HG03159 (cell line): ENCODE results near the gene LRP3.
"Not testable (repeated sequence)": the region's sequence is repeated elsewhere in the genome, so short reads cannot be mapped to it uniquely, and the experiment has no call there.

Experiments
- ATAC-seq: cut with Tn5 transposase; IDR thresholded peaks from one replicate; pipeline ENCODE4 v1.9.1; 2021; ENCODE audit warnings: mild to moderate bottlenecking, moderate library complexity; ENCODE audit not compliant: unreplicated experiment

The LRP3 gene

DNA sequence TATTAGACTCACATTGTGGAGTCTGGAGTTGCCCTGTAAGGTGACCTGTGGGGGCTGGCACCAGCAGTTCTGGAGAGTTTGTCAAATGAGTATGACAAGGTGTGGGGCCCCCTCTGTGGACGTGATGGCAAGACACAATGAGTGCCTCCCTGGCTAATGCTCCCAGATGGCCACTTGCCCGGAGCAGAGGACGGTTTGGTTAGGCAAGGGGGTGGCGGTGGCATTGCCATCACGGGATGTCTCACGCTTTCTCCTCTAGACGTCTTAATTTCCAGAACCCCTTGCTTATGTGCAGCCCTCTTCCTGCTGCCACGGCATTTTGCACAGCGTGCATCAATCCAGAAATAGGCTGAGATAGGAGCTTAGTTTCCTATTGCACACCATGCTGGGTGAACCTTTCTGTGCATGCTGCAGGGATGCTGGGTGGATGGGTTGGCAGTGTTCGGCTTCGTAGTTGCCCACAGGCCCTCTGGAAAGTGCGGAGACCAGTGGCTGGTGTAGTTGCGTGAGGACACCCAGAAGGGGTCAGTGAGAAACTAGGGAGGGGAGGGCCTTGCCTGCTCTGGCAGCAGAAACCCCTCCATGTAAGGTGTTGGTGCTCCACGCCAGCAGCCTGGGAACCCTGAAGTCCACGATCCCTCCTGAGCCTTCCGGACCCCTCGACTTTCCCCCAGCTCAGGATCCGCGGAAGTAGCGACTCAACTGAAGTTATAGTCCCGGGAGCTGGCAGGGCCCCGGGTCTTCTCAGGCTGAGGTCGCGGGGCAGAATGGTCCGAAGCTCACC lies 18.1 kb upstream of the LRP3 start:
- no peak for ATAC-seq

DNA sequence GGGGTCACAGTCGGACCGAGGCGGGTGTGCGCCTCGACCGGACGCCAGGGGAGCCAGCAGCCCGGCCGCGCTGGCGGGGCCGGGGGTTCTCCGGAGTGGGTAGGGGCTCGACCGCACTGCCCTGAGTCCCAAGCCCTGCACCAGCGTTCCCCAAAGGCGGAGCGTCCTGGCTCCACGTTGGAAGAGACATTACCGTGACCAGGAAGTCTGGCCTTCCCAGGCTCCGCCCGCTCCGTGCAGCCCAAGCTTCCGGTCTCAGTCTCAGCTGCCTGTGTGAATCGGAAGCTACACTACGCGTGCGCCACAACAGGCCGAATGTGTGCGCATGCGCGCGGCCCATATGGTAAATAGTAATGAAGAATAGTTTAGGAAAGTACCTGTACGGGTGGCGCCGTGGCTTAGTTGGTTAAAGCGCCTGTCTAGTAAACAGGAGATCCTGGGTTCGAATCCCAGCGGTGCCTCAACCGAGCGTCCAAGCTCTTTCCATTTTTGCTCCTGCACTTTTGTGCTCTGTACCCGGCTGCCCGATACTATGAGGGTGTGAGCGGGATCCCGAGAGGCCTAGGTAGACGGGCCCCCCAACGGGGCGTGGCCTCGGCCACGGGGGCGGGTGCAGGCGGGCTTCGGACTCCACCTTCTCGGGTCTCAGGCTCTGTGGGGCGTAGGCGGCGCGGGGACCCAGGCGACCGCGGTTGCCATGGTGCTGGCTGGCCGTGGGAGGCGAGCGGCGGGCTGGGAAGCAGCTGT lies 17.3 kb upstream of the LRP3 start:
- ATAC-seq: peak; percentile 86

DNA sequence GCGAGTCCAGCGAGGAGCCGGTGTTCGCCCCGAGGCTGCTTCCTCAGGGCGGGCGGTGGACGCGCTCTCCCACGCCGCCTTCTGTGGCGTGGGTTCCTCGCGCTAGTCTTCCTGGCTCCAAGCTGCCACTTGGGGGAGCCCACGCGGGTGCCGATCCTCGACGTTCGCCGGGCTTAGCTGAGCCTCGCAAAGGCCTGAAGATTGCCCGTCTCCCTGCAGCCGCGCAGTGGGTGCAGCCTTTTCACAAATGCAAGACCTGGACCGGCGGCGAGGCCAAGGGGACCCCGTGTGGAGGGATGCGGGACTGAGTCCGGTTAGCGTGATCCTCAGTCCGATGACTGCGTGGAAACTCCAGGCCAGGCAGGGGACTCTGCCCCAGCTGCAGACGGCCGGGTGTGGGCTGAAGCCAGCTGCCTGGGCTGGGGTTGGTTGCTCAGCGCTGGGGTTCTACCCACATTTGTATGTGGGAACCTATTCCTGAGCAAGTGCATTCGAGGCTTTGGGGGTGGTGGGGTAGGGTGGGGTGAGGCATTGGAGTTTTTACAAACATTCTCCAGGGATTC lies 16.6 kb upstream of the LRP3 start:
- peak; percentile 19 for ATAC-seq

DNA sequence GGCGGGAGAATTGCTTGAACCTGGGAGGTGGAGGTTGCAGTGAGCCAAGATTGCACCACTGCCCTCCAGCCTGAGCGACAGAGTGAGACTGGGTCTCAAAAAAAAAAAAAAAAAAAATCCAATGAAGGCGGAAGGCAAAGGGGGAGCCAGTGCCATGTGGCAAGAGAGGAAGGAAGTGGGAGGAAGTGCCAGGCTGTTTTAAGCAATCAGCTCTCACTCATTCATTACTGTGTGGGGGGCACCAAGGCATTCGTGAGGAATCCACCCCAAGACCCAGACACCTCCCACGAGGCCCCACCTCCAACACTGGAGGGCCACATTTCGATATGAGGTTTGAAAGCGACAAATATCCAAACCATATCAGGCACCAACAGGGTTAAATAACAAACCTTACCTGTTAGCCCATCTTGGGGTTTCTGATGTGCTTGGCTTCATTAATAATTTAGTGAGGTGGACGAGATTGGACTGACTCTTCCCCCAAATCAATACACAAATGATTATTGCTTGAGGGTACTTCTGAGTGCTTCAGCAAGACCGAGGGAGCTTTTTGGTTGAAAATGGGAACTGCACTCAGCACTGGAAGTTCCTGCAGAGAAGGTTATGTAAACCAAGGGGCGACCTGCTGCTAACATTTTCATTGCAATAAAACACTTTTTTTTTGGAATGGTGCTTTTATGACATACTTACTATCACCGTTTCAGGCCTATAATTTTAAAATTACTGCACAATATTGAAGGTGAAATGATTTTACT lies 7.5 kb upstream of the LRP3 start:
- ATAC-seq: no peak

DNA sequence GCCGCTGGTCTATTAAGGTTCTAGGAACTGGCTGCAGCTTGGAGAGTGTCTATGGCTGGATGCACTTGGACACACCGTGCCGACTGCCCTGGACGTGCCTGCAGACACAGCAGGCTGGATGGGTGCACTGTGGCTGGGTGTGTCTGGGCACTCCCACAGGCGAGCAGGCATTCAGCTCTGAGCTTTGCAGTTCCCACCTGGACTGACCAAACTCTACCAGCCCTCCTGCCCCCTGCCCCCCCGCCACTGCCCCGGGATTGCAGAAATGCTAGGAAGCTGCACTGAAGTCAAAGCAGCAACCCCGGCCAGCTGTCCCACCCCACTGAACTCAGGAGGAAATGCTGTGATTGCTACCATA lies 7.0 kb upstream of the LRP3 start:
- no peak for ATAC-seq

DNA sequence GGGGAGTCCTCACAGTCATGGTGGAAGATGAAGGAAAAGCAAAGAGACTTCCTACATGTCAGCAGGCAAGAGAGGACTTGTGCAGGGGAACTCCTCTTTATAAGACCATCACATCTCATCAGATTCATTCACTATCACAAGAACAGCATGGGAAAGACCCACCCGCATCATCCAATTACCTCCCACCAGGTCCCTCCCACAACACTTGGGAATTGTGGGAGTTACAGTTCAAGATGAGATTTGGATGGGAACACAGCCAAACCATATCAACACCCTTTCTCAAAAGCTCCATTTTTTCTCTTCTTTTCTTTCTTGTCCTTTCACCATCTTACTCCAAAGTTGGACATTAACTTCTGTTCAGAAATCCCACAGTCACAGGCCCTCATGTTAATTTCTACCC lies 4.7 kb upstream of the LRP3 start:
- ATAC-seq: no peak

DNA sequence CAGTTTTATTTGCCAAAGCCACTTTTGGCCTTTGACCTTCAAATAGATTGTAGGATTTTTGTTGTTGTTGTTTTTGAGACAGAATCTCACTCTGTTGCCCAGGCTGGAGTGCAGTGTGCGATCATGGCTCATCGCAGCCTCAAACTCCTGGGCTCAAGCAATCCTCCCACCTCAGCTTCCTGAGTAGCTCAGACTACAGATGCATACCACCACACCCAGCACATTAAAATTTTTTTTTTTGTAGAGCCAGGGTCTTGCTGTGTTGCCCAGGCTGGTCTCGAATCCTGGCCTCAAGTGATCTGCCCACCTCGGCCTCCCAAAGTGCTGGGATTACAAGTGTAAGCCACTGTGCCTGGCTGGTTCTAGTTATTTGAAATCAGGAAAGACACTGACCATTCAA lies 3.0 kb upstream of the LRP3 start:
- not testable (repeated sequence) for ATAC-seq

DNA sequence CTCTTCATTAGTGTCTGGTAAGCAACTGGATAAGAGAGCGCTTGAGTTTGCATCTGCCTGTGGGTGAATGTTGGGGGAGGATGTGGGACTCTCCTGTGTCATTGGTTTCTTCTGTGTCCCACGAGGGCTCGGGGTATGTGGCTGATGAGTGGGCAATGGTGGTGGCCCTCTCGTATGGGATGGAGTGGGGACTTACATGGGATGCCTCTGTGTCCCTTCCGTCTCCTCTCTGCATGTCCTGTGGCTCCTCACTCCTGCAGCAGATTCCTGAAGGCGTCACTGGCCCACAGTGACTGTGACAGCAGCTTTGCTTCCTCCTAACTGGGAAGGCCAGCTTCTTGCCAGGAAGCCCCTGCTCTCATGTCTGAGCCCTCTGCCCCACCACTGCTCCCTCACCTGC lies 2.6 kb upstream of the LRP3 start:
- no peak for ATAC-seq

DNA sequence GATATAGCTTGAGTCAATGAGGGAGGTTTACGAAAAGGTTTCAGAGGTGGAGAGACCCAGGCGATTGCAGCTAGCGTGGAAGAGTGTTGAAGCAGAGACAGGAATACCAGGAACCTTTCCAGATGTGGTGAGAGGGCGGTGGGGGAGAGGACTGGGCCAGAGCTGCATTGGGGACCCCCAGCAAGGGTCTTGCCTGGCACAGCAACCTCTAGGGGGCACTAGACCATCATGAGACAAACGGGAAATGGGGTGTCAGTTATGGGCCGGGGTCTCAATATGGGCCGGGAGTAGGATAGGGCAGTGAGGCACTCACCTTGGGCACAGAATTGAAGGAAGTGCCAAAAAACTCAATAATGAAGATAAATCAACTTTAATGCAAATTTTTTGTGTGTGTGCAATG lies 2.1 kb upstream of the LRP3 start:
- ATAC-seq: no peak

DNA sequence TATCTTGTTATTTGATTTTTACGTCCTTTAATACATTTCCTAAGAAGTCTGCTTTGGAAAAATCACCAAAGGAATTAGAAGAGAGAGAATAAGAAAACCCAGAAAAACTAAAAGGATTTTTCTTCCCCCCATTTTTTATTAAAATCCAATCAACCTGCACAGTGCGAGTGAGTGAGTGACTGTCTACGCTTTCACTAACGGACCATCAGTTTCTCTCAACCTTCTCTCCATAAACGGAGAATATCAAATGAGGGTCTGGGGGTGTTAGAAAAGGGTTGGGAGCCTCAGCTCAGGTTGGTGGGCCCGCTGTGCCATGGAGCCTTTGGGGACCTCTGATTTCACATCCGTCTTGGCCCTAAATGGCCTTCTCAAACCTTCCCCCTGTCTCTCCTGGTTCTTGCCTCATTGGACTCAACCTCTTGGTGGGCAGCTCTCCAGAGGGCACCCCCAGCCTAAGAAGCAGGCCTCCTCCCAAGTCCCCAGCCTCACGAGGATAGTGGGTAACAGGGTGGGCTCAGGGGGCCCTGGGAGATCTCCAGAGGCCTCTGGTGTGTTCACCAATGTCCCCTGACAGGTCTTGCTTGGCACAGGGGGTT lies 763 bp upstream of the LRP3 start:
- ATAC-seq: no peak

DNA sequence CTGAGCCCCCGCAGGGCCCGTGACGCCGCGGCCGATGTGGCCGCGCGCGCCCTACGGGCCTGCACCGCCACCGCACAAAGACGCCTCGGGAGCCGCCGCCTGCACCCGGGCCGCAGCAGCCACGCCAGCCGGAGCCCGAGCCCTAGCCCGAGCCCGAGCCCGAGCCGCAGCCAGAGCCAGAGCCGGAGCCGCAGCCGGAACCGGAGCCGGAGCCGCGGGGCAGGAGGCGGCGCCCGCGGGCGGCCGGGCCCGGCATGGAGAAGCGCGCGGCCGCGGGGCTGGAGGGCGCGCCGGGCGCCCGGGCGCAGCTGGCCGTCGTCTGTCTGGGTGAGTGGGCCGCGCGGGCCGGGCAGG lies 379 bp downstream of the LRP3 start:
- no peak for ATAC-seq

DNA sequence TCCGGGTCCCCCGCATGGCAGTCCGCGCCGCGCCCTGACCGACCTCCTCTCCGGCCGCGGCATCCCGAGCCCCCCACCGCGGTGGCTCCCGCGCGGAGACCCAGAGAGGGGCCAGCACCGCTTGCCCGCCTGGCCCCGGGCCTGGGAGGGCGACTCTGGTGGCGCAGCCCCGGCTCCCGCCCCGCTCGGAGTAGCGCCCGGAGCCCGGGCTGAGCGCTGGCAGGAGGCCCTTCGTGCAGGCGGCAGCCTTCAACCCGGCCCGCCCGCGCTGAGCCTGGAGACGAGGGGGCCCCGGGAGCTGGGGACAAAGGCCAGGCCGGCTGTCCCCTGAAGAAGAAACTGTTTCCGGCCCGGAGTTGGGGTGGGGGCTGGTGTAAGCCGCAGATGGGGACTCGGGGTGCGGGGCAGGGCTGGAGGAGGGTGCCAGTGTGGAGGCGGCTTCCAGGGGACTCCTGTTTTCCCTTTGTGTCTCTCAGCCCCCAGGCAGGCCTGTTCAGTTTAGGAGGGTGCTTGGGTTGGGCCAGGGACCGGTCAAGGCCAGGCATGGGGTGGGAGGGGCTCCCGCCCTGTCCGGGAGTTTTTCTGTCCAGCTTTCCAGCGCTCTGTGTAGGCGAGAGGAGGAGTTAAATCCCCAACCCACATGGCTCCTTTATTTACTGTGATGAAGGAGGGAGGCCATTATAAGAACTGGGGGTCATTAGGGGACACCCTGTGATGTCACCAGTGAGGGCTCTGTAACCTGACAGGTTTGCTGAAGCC lies 935 bp downstream of the LRP3 start:
- ATAC-seq: no peak

DNA sequence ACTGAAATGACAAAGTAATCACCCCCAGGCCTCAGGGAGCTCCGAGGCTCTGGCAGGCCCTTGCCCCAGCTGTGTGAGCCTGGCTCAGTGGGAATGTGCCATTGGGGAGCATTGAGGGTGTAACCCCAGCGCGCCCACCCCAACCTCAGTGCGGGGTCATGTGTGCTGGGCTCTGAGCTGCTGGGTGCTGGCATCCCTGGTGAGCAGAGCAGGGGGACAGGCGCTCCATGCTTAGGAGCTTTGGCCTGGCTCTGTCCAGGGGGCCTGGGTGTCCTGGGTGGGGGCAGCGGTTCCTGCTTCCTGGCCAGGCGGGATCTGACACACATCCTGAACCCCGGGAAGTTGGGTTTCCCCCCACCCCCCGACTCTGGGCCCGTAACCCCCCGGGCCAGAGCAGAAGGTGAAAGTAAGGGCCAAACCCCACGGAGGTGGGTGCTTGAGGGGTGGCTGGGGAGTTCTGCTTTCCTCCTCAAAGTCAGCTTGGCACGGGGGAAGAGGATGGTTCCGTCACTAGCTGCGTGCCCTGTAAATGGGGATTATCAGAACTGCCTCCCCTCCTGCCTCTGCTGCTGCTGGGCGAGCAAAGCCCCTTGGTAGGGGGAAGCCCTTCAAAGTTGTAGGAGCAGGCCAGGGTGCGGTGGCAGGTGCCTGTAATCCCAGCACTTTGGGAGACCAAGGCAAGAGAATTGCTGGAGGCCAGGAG lies 1.7 kb downstream of the LRP3 start:
- ATAC-seq: no peak

DNA sequence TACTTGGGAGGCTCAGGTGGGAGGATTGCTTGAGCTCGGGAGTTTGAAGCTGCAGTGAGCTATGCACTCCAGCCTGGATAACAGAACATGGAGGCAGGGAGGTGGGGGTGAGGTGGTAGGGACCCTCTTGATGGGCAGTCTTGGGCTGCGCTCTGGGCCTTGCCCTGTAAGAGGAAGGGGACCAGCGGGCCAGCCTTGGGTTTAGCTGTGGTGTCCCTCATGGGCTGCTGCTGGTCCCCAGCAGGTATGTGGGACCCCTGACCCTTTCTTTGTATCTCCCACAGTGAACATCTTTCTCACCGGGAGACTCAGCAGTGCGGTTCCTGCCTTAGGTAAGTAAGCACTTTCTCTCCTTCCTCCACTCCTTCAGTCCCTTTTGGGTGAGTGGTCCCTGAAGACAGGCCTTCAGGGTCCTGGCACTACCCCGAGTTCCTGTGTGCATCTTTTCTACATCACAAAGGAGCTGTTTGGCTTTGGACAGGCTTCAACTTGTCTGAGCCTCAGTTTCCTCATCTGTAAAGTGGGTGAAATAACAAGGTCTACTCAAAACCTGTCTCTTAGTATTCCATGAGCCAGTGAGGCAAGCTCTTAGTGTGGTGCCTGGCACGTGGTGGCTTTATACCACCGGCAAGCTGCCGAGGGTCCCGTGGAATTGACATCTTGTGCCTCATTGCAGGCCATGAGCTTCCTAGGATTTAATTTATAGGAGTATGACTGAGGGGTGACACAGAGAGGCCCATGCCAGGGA lies 2.5 kb downstream of the LRP3 start:
- ATAC-seq: no peak

DNA sequence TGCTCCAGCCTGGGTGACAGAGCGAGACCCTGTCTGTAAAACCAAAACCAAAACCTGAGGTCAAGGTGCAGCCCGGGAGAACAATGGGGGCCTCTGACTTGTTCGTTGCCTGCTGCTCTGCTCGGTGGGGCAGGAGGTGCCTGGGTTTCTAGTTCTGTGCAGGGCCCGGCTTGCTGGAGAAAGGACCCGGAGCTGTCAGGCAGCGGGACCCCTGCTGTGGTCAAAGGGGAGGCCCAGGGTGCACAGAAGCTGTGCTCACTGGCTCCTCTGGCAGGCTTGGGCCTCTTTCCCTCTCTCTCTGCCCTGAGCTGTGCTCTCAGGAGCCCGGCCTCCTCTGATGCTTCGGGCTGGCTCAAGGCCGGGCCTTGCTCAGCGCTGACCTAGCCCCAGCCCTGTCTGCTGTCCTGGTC lies 3.5 kb downstream of the LRP3 start:
- ATAC-seq: no peak

DNA sequence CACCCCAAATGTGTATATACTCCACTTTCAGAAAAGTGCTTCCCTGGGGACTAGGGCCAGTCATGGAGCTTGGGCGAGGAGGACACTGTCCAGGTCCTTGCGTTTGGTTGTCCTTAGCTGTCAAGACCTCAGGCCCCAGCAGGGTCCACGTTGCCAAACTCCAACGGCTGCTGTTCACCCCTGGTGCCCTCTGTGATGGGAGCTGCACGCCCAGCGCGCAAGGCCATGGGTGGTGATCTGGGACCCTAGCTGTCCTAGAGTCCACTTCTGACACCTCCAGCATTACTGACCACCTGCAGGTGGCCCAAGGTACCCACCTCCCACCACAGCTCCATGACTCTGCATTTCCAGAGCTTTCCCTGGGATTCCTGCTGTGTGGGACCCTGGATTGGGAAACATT lies 4.0 kb downstream of the LRP3 start:
- no peak for ATAC-seq

DNA sequence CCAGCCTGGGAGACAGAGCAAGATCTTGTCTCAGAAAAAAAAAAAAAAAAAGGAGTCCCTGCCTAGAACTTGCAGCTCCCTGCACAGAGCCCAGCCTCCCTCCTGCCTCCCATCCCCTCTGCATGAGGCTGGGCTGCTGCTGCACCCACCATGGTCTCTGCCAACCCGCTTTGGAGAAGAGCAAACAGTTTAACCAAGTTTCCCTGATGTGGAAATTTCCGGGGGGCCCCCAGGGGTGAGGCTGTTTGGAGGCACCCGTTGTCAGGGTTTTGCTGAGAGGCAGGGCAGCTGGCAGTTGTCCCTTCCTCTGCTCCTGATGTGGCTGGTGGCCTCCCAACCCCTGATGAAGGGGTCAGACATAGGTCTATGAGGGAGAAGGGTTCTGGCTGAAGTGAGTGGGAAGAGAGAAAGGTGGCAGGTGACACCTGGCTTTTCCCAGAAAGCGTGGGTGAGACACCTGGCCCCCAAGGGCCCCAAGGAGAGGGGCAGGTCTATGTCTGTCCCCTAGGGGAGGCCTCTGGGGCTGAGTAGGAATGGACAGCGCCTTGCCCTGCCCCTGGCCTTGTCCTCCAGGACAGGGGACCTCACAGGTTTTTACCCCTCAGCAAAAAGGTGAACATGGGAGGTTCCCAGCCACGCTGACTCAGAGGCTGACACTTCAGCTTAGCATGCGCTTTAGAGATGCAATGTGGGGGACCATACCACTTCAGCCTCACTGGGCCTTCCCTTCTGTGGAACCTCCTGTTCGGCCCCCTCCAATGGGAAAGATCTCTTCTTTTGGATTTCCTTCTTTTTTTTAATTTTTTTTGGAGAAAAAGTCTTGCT lies 5.5 kb downstream of the LRP3 start:
- ATAC-seq: no peak

DNA sequence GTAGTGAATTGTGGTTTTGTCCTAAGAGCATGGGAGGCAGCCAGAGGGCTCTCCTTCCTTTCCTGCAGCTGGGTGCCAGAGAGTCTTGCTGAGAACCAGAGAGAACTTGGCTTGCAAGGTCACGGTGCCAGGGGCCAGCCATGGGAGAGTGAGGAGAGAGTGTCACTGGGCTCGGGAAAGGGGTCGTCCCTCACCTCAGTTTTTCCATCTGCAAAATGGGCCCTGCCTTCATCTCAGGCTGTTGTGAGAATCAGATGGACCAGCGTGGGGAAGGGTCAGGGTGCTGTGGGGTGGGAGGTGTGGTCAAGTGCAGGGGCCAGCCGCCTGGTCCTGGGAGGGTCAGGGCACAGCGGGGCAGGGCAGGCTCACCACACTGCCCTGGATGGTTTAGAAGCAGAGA lies 7.3 kb downstream of the LRP3 start:
- no peak for ATAC-seq
